KOPT-K1 (cell line): Measurements from ENCODE around the gene YAF2.
"Not testable (repeated sequence)": the region's sequence is repeated elsewhere in the genome, so short reads cannot be mapped to it uniquely, and the experiment has no call there.

Experiments
- H3K27ac ChIP-seq: fragments of 200-600 bp; sonication (generic); 2 replicates; pipeline ENCODE4 v1.5.1; 2016; ENCODE audit warnings: antibody characterized with exemption, mild to moderate bottlenecking, low read depth, low read length; ENCODE audit not compliant: poor library complexity, severe bottlenecking
- H3K36me3 ChIP-seq: fragments of 200-600 bp; sonication (generic); 2 replicates; pipeline ENCODE4 v1.5.1; 2017; ENCODE audit warnings: antibody characterized with exemption, mild to moderate bottlenecking, low read length, moderate library complexity; ENCODE audit not compliant: insufficient read depth
- H3K9me3 ChIP-seq: fragments of 200-600 bp; sonication (generic); 2 replicates; pipeline ENCODE4 v1.5.1; 2017; ENCODE audit warnings: antibody characterized with exemption, low read length, mild to moderate bottlenecking; ENCODE audit not compliant: insufficient read depth, poor library complexity, severe bottlenecking

Gene YAF2

GRCh38 chr12:42227525-42227924 lies 10.5 kb downstream of the YAF2 start:
- H3K36me3 ChIP-seq, result peaks cover 18% of the 10 kb centered on the region
- peaks cover 11% of the 10 kb centered on the region for H3K9me3 ChIP-seq

GRCh38 chr12:42224501-42224900 lies 13.5 kb downstream of the YAF2 start:
- not testable (repeated sequence) for H3K36me3 ChIP-seq, H3K27ac ChIP-seq
- peaks cover 11% of the 10 kb centered on the region for H3K9me3 ChIP-seq

More at GRCh38 chr12:42227525-42227924, 10.5 kb downstream of the YAF2 start:
- not testable (repeated sequence) for H3K27ac ChIP-seq

GRCh38 chr12:42222724-42223123 lies 15.3 kb downstream of the YAF2 start:
- H3K27ac ChIP-seq, result no peak overlapping the region
- H3K36me3 ChIP-seq, result peaks cover 9% of the 10 kb centered on the region
- peaks cover 11% of the 10 kb centered on the region for H3K9me3 ChIP-seq

GRCh38 chr12:42221726-42222125 lies 16.3 kb downstream of the YAF2 start:
- H3K9me3 ChIP-seq, result peaks cover 10% of the 10 kb centered on the region

GRCh38 chr12:42217656-42218055 lies 20.4 kb downstream of the YAF2 start:
- Histone ChIP-seq H3K36me3 (no peaks in the 10 kb centered on the region), H3K27ac (no peak overlapping the region), H3K9me3 (no peaks in the 10 kb centered on the region)

More at GRCh38 chr12:42221726-42222125, 16.3 kb downstream of the YAF2 start:
- no peak overlapping the region for H3K27ac ChIP-seq
- peaks cover 9% of the 10 kb centered on the region for H3K36me3 ChIP-seq

GRCh38 chr12:42216737-42217136 lies 21.3 kb downstream of the YAF2 start:
- no peaks in the 10 kb centered on the region for H3K9me3 ChIP-seq
- no peaks in the 10 kb centered on the region for H3K36me3 ChIP-seq
- no peak overlapping the region for H3K27ac ChIP-seq

- H3K27ac ChIP-seq, H3K36me3 ChIP-seq, H3K9me3 ChIP-seq: not testable (repeated sequence)
Measured at GRCh38 chr12:42215759-42216158, 22.3 kb downstream of the YAF2 start.

GRCh38 chr12:42213954-42214426 lies 24.1 kb downstream of the YAF2 start:
- Histone ChIP-seq H3K36me3 (peaks cover 16% of the 10 kb centered on the region), H3K27ac (no peak overlapping the region), H3K9me3 (no peaks in the 10 kb centered on the region)

GRCh38 chr12:42213023-42213422 lies 25.0 kb downstream of the YAF2 start:
- H3K9me3 ChIP-seq, result no peaks in the 10 kb centered on the region
- H3K27ac ChIP-seq, result no peak overlapping the region
- H3K36me3 ChIP-seq, result peaks cover 22% of the 10 kb centered on the region

GRCh38 chr12:42208574-42208973 lies 29.5 kb downstream of the YAF2 start:
- H3K36me3 ChIP-seq, result peaks cover 22% of the 10 kb centered on the region
- no peaks in the 10 kb centered on the region for H3K9me3 ChIP-seq
- H3K27ac ChIP-seq, result no peak overlapping the region

GRCh38 chr12:42204819-42205218 lies 33.2 kb downstream of the YAF2 start:
- H3K27ac ChIP-seq, result no peak overlapping the region
- H3K9me3 ChIP-seq, result no peaks in the 10 kb centered on the region
- peaks cover 15% of the 10 kb centered on the region for H3K36me3 ChIP-seq

GRCh38 chr12:42204362-42204761 lies 33.7 kb downstream of the YAF2 start:
- H3K9me3 ChIP-seq, result no peaks in the 10 kb centered on the region
- H3K36me3 ChIP-seq, result peaks cover 10% of the 10 kb centered on the region
- no peak overlapping the region for H3K27ac ChIP-seq

- no peaks in the 10 kb centered on the region for H3K9me3 ChIP-seq
- peaks cover 17% of the 10 kb centered on the region for H3K36me3 ChIP-seq
- no peak overlapping the region for H3K27ac ChIP-seq
Measured at GRCh38 chr12:42201063-42201462, 37.0 kb downstream of the YAF2 start.

GRCh38 chr12:42199007-42199406 lies 39.0 kb downstream of the YAF2 start:
- H3K36me3 ChIP-seq, result peaks cover 17% of the 10 kb centered on the region
- no peak overlapping the region for H3K27ac ChIP-seq
- H3K9me3 ChIP-seq, result no peaks in the 10 kb centered on the region

GRCh38 chr12:42196723-42197603 lies 41.1 kb downstream of the YAF2 start:
- H3K36me3 ChIP-seq, result peaks cover 26% of the 10 kb centered on the region

GRCh38 chr12:42192686-42193085 lies 45.4 kb downstream of the YAF2 start:
- H3K36me3 ChIP-seq, result peaks cover 16% of the 10 kb centered on the region
- H3K9me3 ChIP-seq, result no peaks in the 10 kb centered on the region
- H3K27ac ChIP-seq, result no peak overlapping the region

More at GRCh38 chr12:42196723-42197603, 41.1 kb downstream of the YAF2 start:
- H3K9me3 ChIP-seq, result no peaks in the 10 kb centered on the region
- H3K27ac ChIP-seq, result no peak overlapping the region
